Testis (tissue), 3 donors: ENCODE measurements around the gene PKIG. TPM values are rescaled to one million over a fixed set of nuclear protein-coding genes. Genes with fewer than 3 reads are reported as not detected.

Experiments
- DNase-seq: peaks from one replicate; pipeline ENCODE4 v3.0.0-alpha.2; 2019
- H3K27ac ChIP-seq, 2 donors: fragments of 200-600 bp; sonication (generic); one replicate each; pipeline ENCODE4 v1.5.1; 2019
- H3K27me3 ChIP-seq: fragments of 200-600 bp; sonication (generic); one replicate; pipeline ENCODE4 v1.5.1; 2019
- H3K36me3 ChIP-seq: fragments of 200-600 bp; sonication (generic); one replicate; pipeline ENCODE4 v1.5.1; 2017; ENCODE audit warnings: low read depth; ENCODE audit errors: missing control alignments
- H3K4me1 ChIP-seq: fragments of 200-600 bp; sonication (generic); one replicate; pipeline ENCODE4 v1.5.1; 2019
- H3K4me3 ChIP-seq, 2 donors: fragments of 200-600 bp; sonication (generic); one replicate each; pipeline ENCODE4 v1.5.1; 2017 to 2019
- H3K9me3 ChIP-seq: fragments of 200-600 bp; sonication (generic); one replicate; pipeline ENCODE4 v1.5.1; 2017
- CTCF ChIP-seq, 3 experiments: fragments of 450-650 bp in 2 of 3; fragments of 200-600 bp in 1 of 3; sonication (generic) in 1 of 3; IDR thresholded peaks; one replicate each; pipeline ENCODE4 v1.5.1; 2016 to 2019; ENCODE audit warnings: antibody characterized with exemption in 3 of 3, mild to moderate bottlenecking in 2 of 3, moderate library complexity in 1 of 3
- POLR2A ChIP-seq: fragments of 450-650 bp; IDR thresholded peaks from one replicate; pipeline ENCODE4 v1.6.1; 2017; ENCODE audit warnings: antibody characterized with exemption, mild to moderate bottlenecking, moderate library complexity
- WGBS, 2 donors: methylation state at CpG; one replicate each; pipeline ENCODE4 v1.1.5; 2018; 5-methylcytosine and 5-hydroxymethylcytosine counted together
- intact Hi-C: fragments of 100-400 bp; cut with DNase I; formaldehyde crosslinking; loops from one replicate; pipeline ENCODE4 v1.15.1; 2023; ENCODE audit warnings: low total_unique reads
- polyA plus RNA-seq: library from polyadenylated mRNA; stranded (reverse); fragments of 350-450 nt; fragmentation: Illumina TruSeq; extraction: RNeasy Lipid Tissue Mini Kit (QIAGEN cat#74804); gene quantifications from one replicate; pipeline ENCODE4 v1.2.3, GENCODE V29; 2014; ENCODE audit warnings: low read depth, low replicate concordance; ENCODE audit not compliant: insufficient read depth
- total RNA-seq, 2 donors: library from RNA; depleted of rRNA; stranded (reverse); fragments of >200 nt; gene quantifications; one replicate each; pipeline ENCODE4 v1.2.3, GENCODE V29; 2016

Gene PKIG
- total and polyA plus RNA-seq, 3 donors from 2014 or later = 66.6 to 180 (median 70.4) TPM

GRCh38 chr20:44572551-44573500, 9.6 kb upstream of the PKIG start:
- intact Hi-C loops = no loop called here
- no peak for TF ChIP-seq CTCF (IDR thresholded peaks at IDR 0.05)
- peak; percentile 33 for DNase-seq
- no peaks in the 10 kb centered on the region for H3K27me3 ChIP-seq
- WGBS, 2 donors = 50 to 56% methylated on average over 6 of the region's 6 CpGs
- H3K4me1 ChIP-seq = peaks cover 14% of the 10 kb centered on the region
- H3K36me3 ChIP-seq = no peaks in the 10 kb centered on the region
- H3K4me3 ChIP-seq = no peak overlapping the region
- no peaks in the 10 kb centered on the region for H3K9me3 ChIP-seq
- H3K27ac ChIP-seq = peak overlapping the region; percentile 23 to 36

DNA sequence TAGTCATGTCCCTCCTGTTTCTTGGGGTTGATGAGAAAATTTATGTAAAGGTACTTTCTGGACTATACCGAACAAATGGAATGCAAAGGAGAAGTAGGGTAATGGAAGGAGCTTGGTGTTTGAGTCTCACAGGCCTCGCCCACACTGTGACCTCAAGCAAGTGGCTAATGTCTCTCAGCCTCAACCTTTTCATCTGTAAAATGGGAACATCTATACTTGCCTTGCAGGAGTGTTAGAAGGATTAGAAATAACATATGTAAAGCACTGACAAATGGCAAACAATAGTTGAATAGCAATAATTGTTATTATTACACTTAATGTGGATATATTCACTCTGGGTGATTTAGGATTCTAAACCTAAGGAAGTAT, 8.9 kb upstream of the PKIG start:
- intact Hi-C loops = no loop called here

GRCh38 chr20:44574372-44574771, 8.0 kb upstream of the PKIG start:
- Histone ChIP-seq H3K36me3 (no peaks in the 10 kb centered on the region), H3K4me3 (no peak overlapping the region), H3K9me3 (no peaks in the 10 kb centered on the region), H3K27ac (no peak overlapping the region), H3K27me3 (no peaks in the 10 kb centered on the region), H3K4me1 (peaks cover 14% of the 10 kb centered on the region)
- no peak for DNase-seq
- intact Hi-C loops = no loop called here
- TF ChIP-seq CTCF (IDR thresholded peaks at IDR 0.05) (no peak), POLR2A (no peak)
- WGBS, 2 donors = 98 to 99% methylated on average over 4 of the region's 4 CpGs

More for the DNA sequence above, 8.9 kb upstream of the PKIG start:
- Histone ChIP-seq H3K4me3 (no peak overlapping the region), H3K9me3 (no peaks in the 10 kb centered on the region), H3K27me3 (no peaks in the 10 kb centered on the region), H3K36me3 (no peaks in the 10 kb centered on the region), H3K27ac (peak overlapping the region in 1 of 2 donors; percentile 20), H3K4me1 (peaks cover 14% of the 10 kb centered on the region)
- DNase-seq = no peak
- TF ChIP-seq POLR2A (no peak), CTCF (IDR thresholded peaks at IDR 0.05) (no peak)
- 92 to 97% methylated on average over 2 of the region's 2 CpGs for WGBS, 2 donors

DNA sequence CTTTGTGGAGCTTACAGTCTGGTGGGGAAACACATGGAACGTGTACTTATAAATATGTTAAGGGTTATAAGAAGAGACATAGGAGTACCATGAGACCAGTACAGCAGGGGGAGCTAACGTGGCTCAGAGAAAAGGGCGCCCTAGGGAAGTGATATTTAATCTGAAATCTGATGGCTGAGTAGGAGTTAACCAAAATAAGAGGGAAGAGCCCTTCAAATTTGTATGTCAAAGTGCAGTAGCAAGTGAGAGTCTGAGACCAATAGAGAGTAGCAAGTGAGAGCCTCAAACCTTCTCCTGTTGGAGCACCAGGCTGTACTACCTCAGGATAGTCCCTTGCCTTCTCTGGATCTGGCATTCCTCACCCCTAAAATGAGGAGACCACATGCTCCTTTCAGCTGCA, 6.1 kb upstream of the PKIG start:
- WGBS, 2 donors = 64 to 74% methylated on average over 3 of the region's 3 CpGs
- H3K27me3 ChIP-seq = no peaks in the 10 kb centered on the region
- intact Hi-C loops = no loop called here
- no peak for TF ChIP-seq CTCF (IDR thresholded peaks at IDR 0.05)
- no peak for TF ChIP-seq POLR2A
- H3K4me1 ChIP-seq = peaks cover 14% of the 10 kb centered on the region
- H3K27ac ChIP-seq = no peak overlapping the region
- H3K4me3 ChIP-seq = no peak overlapping the region
- H3K9me3 ChIP-seq = no peaks in the 10 kb centered on the region
- DNase-seq = no peak
- H3K36me3 ChIP-seq = no peaks in the 10 kb centered on the region
